Fibroblast of skin of scalp (primary cell): ENCODE results near the gene SLC35F2.
A peak's percentile ranks its signal among the peaks of the same experiment; 100 is the strongest.
"Not testable (repeated sequence)": the region's sequence is repeated elsewhere in the genome, so short reads cannot be mapped to it uniquely, and the experiment has no call there.

ENCODE experiments used
- DNase-seq: peaks from one replicate; pipeline ENCODE4 v3.0.0-alpha.2; 2013

SLC35F2 gene

GRCh38 chr11:107785401-107785800 lies 73.2 kb downstream of the SLC35F2 start:
- no peak for DNase-seq

- DNase-seq = peak; percentile 35
Observed at GRCh38 chr11:107783121-107783520, 75.5 kb downstream of the SLC35F2 start.

GRCh38 chr11:107780775-107781174 lies 77.8 kb downstream of the SLC35F2 start:
- no peak for DNase-seq

- no peak for DNase-seq
Observed at GRCh38 chr11:107780136-107780535, 78.5 kb downstream of the SLC35F2 start.

- no peak for DNase-seq
Observed at GRCh38 chr11:107778839-107779517, 79.6 kb downstream of the SLC35F2 start.

- no peak for DNase-seq
Observed at GRCh38 chr11:107777110-107777509, 81.5 kb downstream of the SLC35F2 start.

GRCh38 chr11:107776062-107776461 lies 82.5 kb downstream of the SLC35F2 start:
- DNase-seq = no peak

GRCh38 chr11:107770551-107770951 lies 88.0 kb downstream of the SLC35F2 start:
- peak; percentile 87 for DNase-seq

- DNase-seq = peak; percentile 73
Observed at GRCh38 chr11:107769189-107769588, 89.4 kb downstream of the SLC35F2 start.

- not testable (repeated sequence) for DNase-seq
Observed at GRCh38 chr11:107758719-107759355, 99.8 kb downstream of the SLC35F2 start.

GRCh38 chr11:107757661-107758060 lies 100.9 kb downstream of the SLC35F2 start:
- no peak for DNase-seq

- DNase-seq = no peak
Observed at GRCh38 chr11:107756553-107756952, 102.0 kb downstream of the SLC35F2 start.

- peak; percentile 20 for DNase-seq
Observed at GRCh38 chr11:107752949-107753822, 105.4 kb downstream of the SLC35F2 start.

GRCh38 chr11:107752508-107752907 lies 106.1 kb downstream of the SLC35F2 start:
- DNase-seq = no peak

- no peak for DNase-seq
Observed at GRCh38 chr11:107751082-107751481, 107.5 kb downstream of the SLC35F2 start.

- DNase-seq = no peak
Observed at GRCh38 chr11:107750313-107750712, 108.3 kb downstream of the SLC35F2 start.

GRCh38 chr11:107747622-107748021 lies 111.0 kb downstream of the SLC35F2 start:
- no peak for DNase-seq

- DNase-seq = no peak
Observed at GRCh38 chr11:107744736-107745135, 113.9 kb downstream of the SLC35F2 start.

- no peak for DNase-seq
Observed at GRCh38 chr11:107743191-107743590, 115.4 kb downstream of the SLC35F2 start.

- peak; percentile 25 for DNase-seq
Observed at GRCh38 chr11:107741044-107741823, 117.4 kb downstream of the SLC35F2 start.
